C4-2B (cell line): ENCODE measurements around the gene CHST8.

ENCODE experiments used
- ZFX ChIP-seq: fragments of 450-650 bp; IDR thresholded peaks from 2 replicates; pipeline ENCODE4 v1.6.1; 2017
- TF ChIP-seq, protein P1 (sequence below): fragments of 450-650 bp; conservative IDR thresholded peaks from 2 replicates; pipeline ENCODE4 v1.5.1; 2017; ENCODE audit warnings: mild to moderate bottlenecking

DNA sequence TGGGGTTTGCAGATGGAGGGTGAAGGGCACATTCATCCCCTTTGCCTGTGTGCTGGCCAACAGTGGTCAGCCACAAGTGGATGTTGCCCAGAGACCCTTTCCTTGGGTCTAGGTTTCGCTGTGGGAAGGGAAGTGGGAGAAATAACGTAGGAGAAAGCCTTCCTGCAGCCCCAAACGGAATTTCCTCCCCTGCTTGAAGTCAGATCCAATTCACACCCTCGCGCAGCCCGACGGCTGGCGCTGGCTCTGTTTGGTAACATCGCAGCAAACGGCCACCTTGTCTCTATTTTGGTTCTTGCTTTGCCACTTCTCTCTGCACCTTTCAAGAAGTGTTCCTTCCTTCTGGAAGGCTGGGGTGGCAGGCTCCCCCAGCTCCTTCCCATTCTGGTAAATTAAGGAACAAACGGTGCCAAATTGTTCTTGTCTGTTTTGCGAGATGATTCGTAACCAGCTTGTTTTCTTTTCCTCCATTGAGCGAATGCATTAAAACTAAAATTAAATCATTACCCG lies 45.4 kb downstream of the CHST8 start:
- TF ChIP-seq, protein P1, sequence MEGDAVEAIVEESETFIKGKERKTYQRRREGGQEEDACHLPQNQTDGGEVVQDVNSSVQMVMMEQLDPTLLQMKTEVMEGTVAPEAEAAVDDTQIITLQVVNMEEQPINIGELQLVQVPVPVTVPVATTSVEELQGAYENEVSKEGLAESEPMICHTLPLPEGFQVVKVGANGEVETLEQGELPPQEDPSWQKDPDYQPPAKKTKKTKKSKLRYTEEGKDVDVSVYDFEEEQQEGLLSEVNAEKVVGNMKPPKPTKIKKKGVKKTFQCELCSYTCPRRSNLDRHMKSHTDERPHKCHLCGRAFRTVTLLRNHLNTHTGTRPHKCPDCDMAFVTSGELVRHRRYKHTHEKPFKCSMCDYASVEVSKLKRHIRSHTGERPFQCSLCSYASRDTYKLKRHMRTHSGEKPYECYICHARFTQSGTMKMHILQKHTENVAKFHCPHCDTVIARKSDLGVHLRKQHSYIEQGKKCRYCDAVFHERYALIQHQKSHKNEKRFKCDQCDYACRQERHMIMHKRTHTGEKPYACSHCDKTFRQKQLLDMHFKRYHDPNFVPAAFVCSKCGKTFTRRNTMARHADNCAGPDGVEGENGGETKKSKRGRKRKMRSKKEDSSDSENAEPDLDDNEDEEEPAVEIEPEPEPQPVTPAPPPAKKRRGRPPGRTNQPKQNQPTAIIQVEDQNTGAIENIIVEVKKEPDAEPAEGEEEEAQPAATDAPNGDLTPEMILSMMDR = no peak
- no peak for TF ChIP-seq ZFX
